Bronchial epithelial cell (primary cell): Measurements from ENCODE around the gene EDAR. TPM values are rescaled to one million over a fixed set of nuclear protein-coding genes. Genes with fewer than 3 reads are reported as not detected.

Experiments
- DNase-seq: peaks from one replicate; pipeline ENCODE4 v3.0.0-alpha.2; 2010; ENCODE audit warnings: low read depth
- FAIRE-seq: peaks from 2 replicates; lab custom pipeline; 2011; peaks lifted over from hg19 to GRCh38; lab: Jason Lieb, UNC
- H3K27me3 ChIP-seq: 2 replicates; pipeline ENCODE4 v1.5.1; 2011; ENCODE audit warnings: low read length; ENCODE audit not compliant: control insufficient read depth, insufficient read depth
- H3K36me3 ChIP-seq: 2 replicates; pipeline ENCODE4 v1.5.1; 2011; ENCODE audit warnings: low read length; ENCODE audit not compliant: control insufficient read depth, insufficient read depth
- H3K4me3 ChIP-seq: 2 replicates; pipeline ENCODE4 v1.5.1; 2011; ENCODE audit warnings: mild to moderate bottlenecking, low read depth, low read length, control low read depth
- total RNA-seq: library from RNA; depleted of rRNA; stranded (reverse); fragments of >200 nt; gene quantifications from 2 replicates; pipeline ENCODE4 v1.2.1, GENCODE V29; 2014
- TF ChIP-seq, protein P1 (sequence below): IDR thresholded peaks from 2 replicates; pipeline ENCODE4 v1.5.1; 2011; ENCODE audit warnings: mild to moderate bottlenecking, moderate library complexity, low read length, control low read depth, inconsistent platforms; ENCODE audit not compliant: insufficient read depth, severe bottlenecking

The EDAR gene
- total RNA-seq, 1 donor from 2014 or later: under 0.01 TPM

GRCh38 chr2:108970369-108970768 is 18.7 kb downstream of the EDAR start:
- Histone ChIP-seq H3K4me3 (no peak overlapping the region), H3K36me3 (no peaks in the 10 kb centered on the region), H3K27me3 (no peaks in the 10 kb centered on the region)
- no peak for DNase-seq
- no peak for FAIRE-seq
- TF ChIP-seq, protein P1, sequence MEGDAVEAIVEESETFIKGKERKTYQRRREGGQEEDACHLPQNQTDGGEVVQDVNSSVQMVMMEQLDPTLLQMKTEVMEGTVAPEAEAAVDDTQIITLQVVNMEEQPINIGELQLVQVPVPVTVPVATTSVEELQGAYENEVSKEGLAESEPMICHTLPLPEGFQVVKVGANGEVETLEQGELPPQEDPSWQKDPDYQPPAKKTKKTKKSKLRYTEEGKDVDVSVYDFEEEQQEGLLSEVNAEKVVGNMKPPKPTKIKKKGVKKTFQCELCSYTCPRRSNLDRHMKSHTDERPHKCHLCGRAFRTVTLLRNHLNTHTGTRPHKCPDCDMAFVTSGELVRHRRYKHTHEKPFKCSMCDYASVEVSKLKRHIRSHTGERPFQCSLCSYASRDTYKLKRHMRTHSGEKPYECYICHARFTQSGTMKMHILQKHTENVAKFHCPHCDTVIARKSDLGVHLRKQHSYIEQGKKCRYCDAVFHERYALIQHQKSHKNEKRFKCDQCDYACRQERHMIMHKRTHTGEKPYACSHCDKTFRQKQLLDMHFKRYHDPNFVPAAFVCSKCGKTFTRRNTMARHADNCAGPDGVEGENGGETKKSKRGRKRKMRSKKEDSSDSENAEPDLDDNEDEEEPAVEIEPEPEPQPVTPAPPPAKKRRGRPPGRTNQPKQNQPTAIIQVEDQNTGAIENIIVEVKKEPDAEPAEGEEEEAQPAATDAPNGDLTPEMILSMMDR: no peak

- no peak for DNase-seq
- Histone ChIP-seq H3K4me3 (no peak overlapping the region), H3K36me3 (no peaks in the 10 kb centered on the region), H3K27me3 (no peaks in the 10 kb centered on the region)
- TF ChIP-seq, protein P1: no peak
- no peak for FAIRE-seq
Observed at GRCh38 chr2:108969856-108970255, 19.2 kb downstream of the EDAR start.

DNA sequence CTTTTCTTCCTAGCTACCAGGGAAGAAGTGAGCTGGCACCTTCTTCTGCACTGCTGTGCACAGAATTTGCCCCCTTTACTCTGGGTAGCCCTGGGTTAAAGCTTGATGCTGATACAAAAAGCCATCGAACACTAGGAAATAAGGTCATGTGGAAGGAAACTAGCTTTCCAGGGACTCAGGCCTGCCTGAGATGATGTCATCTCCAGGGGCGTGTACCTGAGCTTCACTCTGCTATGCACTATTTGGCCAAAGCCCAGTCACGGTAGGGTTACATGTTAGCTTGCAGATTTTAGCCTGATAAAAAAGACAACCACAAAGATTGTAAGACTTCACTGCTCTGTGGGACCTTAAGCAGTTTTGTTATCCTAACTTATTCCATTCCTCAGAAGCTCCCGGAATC is 20.4 kb downstream of the EDAR start:
- TF ChIP-seq, protein P1: no peak
- DNase-seq: peak; percentile 71
- Histone ChIP-seq H3K4me3 (no peak overlapping the region), H3K36me3 (no peaks in the 10 kb centered on the region), H3K27me3 (no peaks in the 10 kb centered on the region)
- FAIRE-seq: peak; percentile 89

GRCh38 chr2:108967757-108968156 is 21.3 kb downstream of the EDAR start:
- Histone ChIP-seq H3K36me3 (no peaks in the 10 kb centered on the region), H3K27me3 (no peaks in the 10 kb centered on the region), H3K4me3 (no peak overlapping the region)
- TF ChIP-seq, protein P1: no peak
- DNase-seq (no peak), FAIRE-seq (no peak)

GRCh38 chr2:108965540-108966289 is 23.3 kb downstream of the EDAR start:
- Histone ChIP-seq H3K27me3 (no peaks in the 10 kb centered on the region), H3K4me3 (no peak overlapping the region), H3K36me3 (no peaks in the 10 kb centered on the region)
- FAIRE-seq: no peak
- TF ChIP-seq, protein P1: no peak
- no peak for DNase-seq
